Omental fat pad (tissue), 4 donors: ENCODE results near the gene OR6X1. TPM values are rescaled to one million over a fixed set of nuclear protein-coding genes. Genes with fewer than 3 reads are reported as not detected.

Experiments
- ATAC-seq: fragments of 150-250 bp; one replicate; pipeline ENCODE4 v1.9.1; 2016; ENCODE audit warnings: mild to moderate bottlenecking, moderate library complexity; ENCODE audit not compliant: low FRiP score
- DNase-seq: peaks from one replicate; pipeline ENCODE4 v3.0.0-alpha.2; 2019; ENCODE audit warnings: low spot score
- total RNA-seq, 4 donors: library from RNA; depleted of rRNA; stranded (reverse); fragments of >200 nt; gene quantifications; one replicate each; pipeline ENCODE4 v1.1.0, GENCODE V29; 2016
- TF ChIP-seq, protein P1 (sequence below), 3 donors: fragments of 450-650 bp; IDR thresholded peaks; one replicate each; pipeline ENCODE4 v1.5.1; 2016 to 2017; ENCODE audit warnings: antibody characterized with exemption in 3 of 3, mild to moderate bottlenecking in 3 of 3, moderate library complexity in 2 of 3

OR6X1 gene
- total RNA-seq, 4 donors from 2014 or later: not detected

DNA sequence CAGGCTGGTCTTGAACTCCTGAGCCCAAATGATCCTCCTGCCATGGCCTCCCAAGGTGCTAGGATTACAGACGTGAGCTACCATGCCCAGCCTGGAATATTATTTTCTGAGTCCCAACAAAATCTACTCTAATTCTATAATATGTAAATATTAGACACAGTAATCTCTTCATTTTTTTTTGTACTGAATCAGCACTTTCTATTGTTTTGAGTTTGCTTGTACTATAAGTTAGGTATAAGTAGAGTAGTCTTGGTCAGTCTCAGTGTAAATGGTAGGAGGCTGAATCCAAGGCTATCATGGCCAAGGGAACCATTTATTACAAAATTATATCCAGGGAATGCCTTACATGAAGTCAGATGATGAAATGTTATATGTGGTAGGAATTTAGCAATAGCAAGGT lies 19.6 kb upstream of the OR6X1 start:
- ATAC-seq (no peak), DNase-seq (no peak)
- TF ChIP-seq, protein P1, sequence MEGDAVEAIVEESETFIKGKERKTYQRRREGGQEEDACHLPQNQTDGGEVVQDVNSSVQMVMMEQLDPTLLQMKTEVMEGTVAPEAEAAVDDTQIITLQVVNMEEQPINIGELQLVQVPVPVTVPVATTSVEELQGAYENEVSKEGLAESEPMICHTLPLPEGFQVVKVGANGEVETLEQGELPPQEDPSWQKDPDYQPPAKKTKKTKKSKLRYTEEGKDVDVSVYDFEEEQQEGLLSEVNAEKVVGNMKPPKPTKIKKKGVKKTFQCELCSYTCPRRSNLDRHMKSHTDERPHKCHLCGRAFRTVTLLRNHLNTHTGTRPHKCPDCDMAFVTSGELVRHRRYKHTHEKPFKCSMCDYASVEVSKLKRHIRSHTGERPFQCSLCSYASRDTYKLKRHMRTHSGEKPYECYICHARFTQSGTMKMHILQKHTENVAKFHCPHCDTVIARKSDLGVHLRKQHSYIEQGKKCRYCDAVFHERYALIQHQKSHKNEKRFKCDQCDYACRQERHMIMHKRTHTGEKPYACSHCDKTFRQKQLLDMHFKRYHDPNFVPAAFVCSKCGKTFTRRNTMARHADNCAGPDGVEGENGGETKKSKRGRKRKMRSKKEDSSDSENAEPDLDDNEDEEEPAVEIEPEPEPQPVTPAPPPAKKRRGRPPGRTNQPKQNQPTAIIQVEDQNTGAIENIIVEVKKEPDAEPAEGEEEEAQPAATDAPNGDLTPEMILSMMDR (IDR thresholded peaks at IDR 0.05): no peak

DNA sequence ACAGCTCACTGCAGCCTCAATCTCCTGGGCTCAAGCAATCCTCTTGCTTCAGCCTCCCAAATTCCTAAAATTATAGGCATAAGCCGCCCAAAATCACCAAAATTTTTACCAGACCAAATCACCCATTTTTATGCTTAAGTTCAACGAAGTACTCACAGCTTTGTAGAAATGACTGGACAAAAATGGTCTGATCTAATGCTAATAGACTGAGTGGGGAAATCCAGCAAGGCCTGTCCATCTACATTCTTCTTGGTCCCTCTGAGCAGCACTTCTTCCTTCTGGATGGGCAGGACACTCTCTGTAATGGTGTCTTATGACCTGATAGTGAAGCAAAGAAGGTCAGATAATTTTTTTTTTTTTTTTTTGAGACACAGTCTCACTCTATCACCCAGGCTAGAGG lies 18.7 kb upstream of the OR6X1 start:
- no peak for DNase-seq
- TF ChIP-seq, protein P1 (IDR thresholded peaks at IDR 0.05): no peak

DNA sequence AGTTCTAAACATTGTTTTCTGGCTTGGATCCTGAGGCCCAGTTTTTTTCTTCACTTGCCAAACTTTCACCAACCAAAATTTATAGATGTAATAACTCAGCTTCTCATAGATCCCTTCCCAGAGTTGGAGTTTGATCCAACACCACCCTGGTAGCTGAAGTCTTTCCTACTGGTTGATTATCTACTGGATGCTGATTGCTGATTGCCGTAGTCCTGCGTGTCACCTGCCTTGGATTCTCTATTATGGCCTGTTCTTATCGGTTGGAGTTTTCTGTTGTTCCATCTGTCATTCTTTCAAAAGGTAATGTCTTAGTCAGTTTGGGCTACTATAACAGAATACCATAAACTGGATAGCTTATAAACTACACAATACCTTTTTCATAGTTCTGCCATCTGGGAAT lies 17.3 kb upstream of the OR6X1 start:
- TF ChIP-seq, protein P1 (IDR thresholded peaks at IDR 0.05): no peak
- ATAC-seq (no peak), DNase-seq (no peak)

More for the DNA sequence above, 18.7 kb upstream of the OR6X1 start:
- ATAC-seq: no peak

GRCh38 chr11:123770712-123771111 lies 16.4 kb upstream of the OR6X1 start:
- ATAC-seq (no peak), DNase-seq (no peak)
- TF ChIP-seq, protein P1 (IDR thresholded peaks at IDR 0.05): no peak

GRCh38 chr11:123765601-123766000 lies 11.3 kb upstream of the OR6X1 start:
- TF ChIP-seq, protein P1 (IDR thresholded peaks at IDR 0.05): no peak
- ATAC-seq: no peak
- DNase-seq: no peak

- ATAC-seq: no peak
- DNase-seq: no peak
- TF ChIP-seq, protein P1 (IDR thresholded peaks at IDR 0.05): no peak
Measured at GRCh38 chr11:123762422-123762821, 8.1 kb upstream of the OR6X1 start.

DNA sequence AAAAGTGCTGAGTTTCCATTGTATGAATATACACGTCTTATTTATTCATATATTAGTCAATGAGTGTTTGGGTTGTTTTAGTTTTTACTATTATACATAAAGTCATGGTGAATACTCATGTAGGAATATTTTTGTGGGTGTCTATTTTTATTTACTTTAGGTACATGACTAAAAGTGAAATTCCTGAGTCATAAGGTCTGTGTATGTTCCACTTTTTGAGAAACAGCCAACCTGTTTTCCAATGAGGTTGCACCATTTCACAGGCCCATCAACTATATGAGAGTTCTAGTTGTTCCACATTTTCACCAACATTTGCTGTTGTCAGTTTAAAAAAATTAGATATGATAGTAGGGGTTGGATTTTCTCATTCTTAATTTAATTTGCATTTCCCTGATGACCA lies 6.6 kb upstream of the OR6X1 start:
- no peak for DNase-seq
- TF ChIP-seq, protein P1 (IDR thresholded peaks at IDR 0.05): no peak

More for the DNA sequence above, 6.6 kb upstream of the OR6X1 start:
- no peak for ATAC-seq
